GM10248 (cell line): ENCODE data around the gene TBC1D5.
A peak's percentile ranks its signal among the peaks of the same experiment; 100 is the strongest.
"Not testable (repeated sequence)": the region's sequence is repeated elsewhere in the genome, so short reads cannot be mapped to it uniquely, and the experiment has no call there.

Experiments used
- CTCF ChIA-PET: fragments of 300-600 bp; sonication (Branson Sonifier 250); formaldehyde crosslinking; extraction: SDS; loops from one replicate; lab custom pipeline; 2021; ENCODE audit warnings: antibody characterized with exemption; lab: Yijun Ruan, JAX
- POLR2A ChIA-PET: fragments of 350-650 bp; sonication (Branson Sonifier 250); formaldehyde crosslinking; extraction: SDS; loops from one replicate; lab custom pipeline; 2020; ENCODE audit warnings: antibody characterized with exemption; lab: Yijun Ruan, JAX
- DNase-seq: peaks from one replicate; pipeline ENCODE4 v3.0.0; 2012; ENCODE audit errors: extremely low spot score
- TF ChIP-seq, protein P1 (sequence below): IDR thresholded peaks from 2 replicates; pipeline ENCODE4 v1.5.1; 2012; ENCODE audit warnings: mild to moderate bottlenecking, low read depth; ENCODE audit errors: extremely low read depth, missing control alignments, control extremely low read depth

TBC1D5 gene, protein sequence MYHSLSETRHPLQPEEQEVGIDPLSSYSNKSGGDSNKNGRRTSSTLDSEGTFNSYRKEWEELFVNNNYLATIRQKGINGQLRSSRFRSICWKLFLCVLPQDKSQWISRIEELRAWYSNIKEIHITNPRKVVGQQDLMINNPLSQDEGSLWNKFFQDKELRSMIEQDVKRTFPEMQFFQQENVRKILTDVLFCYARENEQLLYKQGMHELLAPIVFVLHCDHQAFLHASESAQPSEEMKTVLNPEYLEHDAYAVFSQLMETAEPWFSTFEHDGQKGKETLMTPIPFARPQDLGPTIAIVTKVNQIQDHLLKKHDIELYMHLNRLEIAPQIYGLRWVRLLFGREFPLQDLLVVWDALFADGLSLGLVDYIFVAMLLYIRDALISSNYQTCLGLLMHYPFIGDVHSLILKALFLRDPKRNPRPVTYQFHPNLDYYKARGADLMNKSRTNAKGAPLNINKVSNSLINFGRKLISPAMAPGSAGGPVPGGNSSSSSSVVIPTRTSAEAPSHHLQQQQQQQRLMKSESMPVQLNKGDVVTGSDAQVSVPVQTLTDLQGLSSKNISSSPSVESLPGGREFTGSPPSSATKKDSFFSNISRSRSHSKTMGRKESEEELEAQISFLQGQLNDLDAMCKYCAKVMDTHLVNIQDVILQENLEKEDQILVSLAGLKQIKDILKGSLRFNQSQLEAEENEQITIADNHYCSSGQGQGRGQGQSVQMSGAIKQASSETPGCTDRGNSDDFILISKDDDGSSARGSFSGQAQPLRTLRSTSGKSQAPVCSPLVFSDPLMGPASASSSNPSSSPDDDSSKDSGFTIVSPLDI

DNA sequence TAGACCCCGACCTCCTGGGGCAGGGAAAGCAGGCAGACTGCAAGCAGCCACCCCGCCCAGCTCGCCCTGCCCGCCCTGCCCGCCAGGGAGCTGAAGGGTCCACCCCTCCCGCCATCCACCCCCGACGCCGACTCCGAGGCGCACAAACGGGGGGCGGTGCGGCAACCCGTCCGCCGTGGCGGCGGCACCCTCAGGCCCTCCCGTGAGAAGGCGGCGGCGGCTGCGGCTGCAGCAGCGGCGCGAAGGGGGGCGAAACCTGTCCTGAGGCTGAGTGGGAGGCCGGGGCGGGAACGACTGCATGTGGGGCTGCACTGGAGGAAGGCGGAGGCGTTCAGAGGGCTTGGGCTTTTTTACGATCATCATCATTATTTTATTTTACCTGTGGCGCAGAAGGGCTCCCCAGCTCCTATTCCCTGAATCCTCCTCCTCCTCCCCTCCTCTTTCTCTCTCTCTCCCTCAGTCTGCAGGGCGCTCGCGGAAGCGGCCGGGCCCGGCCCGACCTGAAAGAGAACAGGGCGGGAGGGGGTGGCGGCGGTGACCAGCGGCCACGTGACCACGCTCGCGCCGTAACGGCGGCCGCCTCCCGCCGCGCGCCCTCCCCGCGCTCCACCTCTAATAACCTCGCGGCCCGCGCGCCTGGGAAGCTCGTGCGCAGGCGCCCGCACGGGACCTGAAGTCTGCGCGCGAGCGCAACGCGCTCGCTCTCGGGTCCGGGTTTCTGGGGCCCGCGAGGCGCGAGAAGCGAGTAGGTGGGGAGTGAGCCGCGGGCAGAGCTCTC lies at the start of gene TBC1D5:
TSS of gene TBC1D5 (minus strand) at position 530 of the 778 bp plus-strand sequence. CDS start 234,061 bp downstream, outside the sequence.
- DNase-seq = peak; percentile 97
- TF ChIP-seq, protein P1, sequence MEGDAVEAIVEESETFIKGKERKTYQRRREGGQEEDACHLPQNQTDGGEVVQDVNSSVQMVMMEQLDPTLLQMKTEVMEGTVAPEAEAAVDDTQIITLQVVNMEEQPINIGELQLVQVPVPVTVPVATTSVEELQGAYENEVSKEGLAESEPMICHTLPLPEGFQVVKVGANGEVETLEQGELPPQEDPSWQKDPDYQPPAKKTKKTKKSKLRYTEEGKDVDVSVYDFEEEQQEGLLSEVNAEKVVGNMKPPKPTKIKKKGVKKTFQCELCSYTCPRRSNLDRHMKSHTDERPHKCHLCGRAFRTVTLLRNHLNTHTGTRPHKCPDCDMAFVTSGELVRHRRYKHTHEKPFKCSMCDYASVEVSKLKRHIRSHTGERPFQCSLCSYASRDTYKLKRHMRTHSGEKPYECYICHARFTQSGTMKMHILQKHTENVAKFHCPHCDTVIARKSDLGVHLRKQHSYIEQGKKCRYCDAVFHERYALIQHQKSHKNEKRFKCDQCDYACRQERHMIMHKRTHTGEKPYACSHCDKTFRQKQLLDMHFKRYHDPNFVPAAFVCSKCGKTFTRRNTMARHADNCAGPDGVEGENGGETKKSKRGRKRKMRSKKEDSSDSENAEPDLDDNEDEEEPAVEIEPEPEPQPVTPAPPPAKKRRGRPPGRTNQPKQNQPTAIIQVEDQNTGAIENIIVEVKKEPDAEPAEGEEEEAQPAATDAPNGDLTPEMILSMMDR = no peak
- ChIA-PET CTCF (interaction anchor here (1.1 to 1.4 kb wide), 3 partner anchors 11 to 97 kb away, joined by 3 read pairs; no protein-coding TSS in a partner anchor), POLR2A (interaction anchor here (0.7 kb wide), 1 partner anchor 12 kb away, joined by 3 read pairs; no protein-coding TSS in a partner anchor)

DNA sequence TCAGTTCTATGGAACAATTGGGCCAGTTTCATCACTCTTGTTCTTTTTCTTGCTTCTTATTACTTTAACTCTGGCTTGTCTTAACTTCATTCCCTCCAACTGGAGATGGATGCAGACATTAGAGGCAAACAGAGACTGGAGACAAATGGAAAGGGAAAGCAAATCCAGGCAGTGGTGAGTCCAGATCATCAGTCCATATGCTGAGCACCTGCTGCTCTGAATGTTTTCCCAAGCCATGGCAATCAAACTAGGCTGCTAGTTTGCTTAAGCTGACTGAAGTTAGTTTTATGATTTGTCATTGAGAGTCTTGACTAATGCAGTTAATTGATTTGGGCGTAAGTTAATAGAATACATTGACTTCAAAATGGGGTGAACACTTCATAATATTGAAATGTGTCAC lies 41.0 kb upstream of the TBC1D5 start:
- CTCF ChIA-PET = interaction anchor here (2.7 kb wide), 1 partner anchor 10 kb away, joined by 9 read pairs; no protein-coding TSS in a partner anchor
- no peak for DNase-seq
- POLR2A ChIA-PET = no interaction called here
- TF ChIP-seq, protein P1 = no peak

DNA sequence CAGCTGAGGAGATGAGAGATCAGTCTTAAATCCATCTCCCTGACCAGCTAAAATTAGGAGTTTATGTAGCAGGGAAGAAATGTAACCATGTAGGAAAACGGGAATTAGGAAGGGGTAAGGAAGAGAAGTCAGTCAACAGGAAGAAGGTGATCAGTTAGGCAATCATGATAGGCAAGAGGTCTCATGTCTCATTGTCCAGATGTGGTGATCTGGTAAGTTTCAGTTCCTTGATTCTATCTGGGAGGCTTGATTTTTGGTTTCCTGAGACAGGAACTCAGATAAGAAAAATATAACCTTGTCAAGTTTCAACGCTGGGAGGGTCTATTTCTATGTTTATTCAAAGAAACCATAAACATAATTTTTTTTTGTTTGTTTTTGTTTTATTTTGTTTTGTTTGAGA lies 40.3 kb upstream of the TBC1D5 start:
- TF ChIP-seq, protein P1 = no peak
- CTCF ChIA-PET = interaction anchor here (2.7 kb wide), 1 partner anchor 10 kb away, joined by 9 read pairs; no protein-coding TSS in a partner anchor
- no peak for DNase-seq
- POLR2A ChIA-PET = no interaction called here

DNA sequence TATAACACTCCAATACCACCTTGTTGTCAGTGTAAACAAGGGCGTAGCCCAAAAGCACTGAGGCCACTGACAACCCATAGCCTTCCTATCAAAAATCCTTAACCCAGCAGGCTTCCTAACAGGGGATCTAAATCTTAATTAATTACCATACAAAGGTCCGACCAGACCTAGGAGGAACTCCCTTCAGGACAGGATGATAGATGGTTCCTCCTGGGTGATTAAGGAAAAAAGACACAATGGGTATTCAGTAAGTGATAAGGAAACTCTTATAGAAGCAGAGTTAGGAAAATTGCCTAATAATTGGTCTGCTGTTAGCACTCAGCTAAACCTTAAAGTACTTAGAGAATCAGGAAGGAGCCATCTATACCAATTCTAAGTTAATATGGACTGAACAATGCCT lies 37.9 kb upstream of the TBC1D5 start:
- POLR2A ChIA-PET, CTCF ChIA-PET, DNase-seq: not testable (repeated sequence)

DNA sequence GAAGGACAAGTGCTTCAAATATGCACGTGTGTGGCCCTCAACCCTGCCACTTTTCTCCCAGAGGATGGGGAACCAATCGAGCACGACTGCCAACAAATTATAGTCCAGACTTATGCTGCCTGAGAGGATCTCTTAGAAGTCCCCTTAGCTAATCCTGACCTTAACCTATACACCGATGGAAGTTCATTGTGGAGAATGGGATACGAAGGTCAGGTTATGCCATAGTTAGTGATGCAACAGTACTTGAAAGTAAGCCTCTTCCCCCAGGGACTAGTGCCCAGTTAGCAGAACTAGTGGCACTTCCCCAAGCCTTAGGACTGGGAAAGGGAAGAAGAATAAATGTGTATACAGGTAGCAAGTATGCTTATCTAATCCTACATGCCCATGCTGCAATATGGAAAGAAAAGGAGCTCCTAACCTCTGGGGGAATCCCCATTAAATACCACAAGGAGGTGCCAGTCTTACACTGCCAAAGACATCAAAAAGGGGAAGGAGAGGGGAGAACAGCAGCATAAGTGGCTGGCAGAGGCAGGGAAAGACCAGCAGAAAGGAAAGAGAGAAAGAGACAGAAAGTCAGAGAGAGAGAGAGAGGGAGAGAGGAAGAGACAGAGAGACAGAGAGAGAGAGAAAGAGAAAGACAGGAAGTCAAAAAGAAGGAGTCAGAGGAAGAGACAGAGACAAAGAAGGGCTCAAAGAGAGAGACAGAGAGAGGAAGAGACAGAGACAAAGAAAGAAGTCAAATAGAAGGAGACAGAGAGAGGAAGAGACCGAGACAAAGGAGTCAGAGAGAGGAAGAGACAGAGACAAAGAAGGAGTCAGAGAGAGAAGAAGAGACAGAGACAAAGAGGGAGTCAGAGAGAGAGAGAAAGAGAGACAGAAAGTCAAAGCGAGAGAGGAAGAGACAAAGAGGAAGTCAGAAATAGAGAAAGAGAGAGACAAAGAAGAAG lies 37.1 kb upstream of the TBC1D5 start:
- DNase-seq, POLR2A ChIA-PET, CTCF ChIA-PET: not testable (repeated sequence)

DNA sequence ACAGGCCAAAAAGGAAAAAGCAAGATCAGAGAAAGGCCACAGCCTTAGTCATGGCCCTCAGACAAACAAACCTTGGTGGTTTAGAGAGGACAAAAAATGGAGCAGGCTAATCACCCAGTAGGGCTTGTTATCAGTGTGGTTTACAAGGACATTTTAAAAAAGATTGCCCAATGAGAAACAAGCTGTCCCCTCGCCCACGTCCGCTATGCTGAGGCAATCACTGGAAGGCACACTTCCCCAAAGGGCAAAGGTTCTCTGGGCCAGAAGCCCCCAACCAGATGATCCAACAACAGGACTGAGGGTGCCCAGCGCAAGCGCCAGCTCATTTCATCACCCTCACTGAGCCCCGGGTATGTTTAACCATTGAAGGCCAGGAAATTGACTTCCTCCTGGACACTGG lies 34.9 kb upstream of the TBC1D5 start:
- CTCF ChIA-PET = interaction anchor here (1.2 kb wide), 1 partner anchor 9 kb away, joined by 3 read pairs; no protein-coding TSS in a partner anchor
- DNase-seq, POLR2A ChIA-PET: not testable (repeated sequence)

DNA sequence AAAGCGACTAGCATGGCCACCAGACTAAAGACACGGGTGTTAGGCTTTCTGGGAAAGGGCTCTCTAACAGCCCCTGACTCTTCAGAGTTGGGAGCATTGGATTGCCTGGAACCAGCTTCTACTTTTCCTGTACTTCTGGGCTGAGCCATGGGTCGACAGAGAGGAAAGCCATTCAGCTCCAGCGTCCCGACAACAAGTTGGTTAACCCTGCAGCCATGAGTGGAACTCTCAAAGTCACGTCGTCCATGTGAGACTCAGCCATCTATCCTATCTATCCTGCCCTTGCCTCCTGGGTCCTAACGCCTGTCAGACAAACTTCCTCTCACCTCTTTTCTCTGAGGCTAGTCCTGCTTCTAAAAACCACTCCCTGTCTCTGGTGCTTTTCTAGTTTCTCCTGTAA lies 32.6 kb upstream of the TBC1D5 start:
- POLR2A ChIA-PET = no interaction called here
- CTCF ChIA-PET = interaction anchor here (1.3 kb wide), 1 partner anchor 130 kb away, joined by 3 read pairs; no protein-coding TSS in a partner anchor
- TF ChIP-seq, protein P1 = no peak
- no peak for DNase-seq

DNA sequence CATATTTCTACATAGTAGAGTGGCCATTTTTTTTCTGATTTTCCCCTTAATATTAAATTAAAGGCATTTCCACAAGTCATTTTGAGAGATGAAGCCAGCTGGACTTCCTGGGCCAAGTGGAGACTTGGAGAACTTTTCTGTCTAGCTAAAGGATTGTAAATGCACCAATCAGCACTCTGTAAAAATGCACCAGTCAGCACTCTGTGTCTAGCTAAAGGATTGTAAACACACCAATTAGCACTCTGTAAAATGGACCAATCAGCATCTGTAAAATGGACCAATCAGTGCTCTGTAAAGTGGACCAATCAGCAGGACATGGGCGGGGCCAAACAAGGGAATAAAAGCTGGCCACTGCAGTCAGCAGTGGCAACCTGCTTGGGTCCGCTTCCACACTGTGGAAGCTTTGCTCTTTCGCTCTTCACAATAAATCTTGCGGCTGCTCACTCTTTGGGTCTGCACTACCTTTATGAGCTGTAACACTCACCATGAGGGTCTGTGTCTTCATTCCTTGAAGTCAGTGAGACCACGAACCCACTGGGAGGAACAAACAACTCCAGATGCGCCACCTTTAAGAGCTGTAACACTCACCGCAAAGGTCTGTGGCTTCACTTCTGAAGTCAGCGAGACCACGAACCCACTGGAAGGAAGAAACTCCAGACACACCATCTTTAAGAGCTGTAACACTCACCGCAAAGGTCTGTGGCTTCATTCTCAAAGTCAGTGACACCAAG lies 31.9 kb upstream of the TBC1D5 start:
- CTCF ChIA-PET = interaction anchor here (1.0 to 2.2 kb wide), 4 partner anchors 8 to 129 kb away, joined by 3 to 9 read pairs (median 6); no protein-coding TSS in a partner anchor
- DNase-seq, POLR2A ChIA-PET: not testable (repeated sequence)
